K562 (cell line): ENCODE data around the gene CLSTN1.

ENCODE experiments used
- CBX5 ChIP-seq: IDR thresholded peaks from 2 replicates; pipeline ENCODE4 v1.6.1; 2014; ENCODE audit warnings: low read depth, borderline replicate concordance
- EZH2 ChIP-seq: IDR thresholded peaks from 2 replicates; pipeline ENCODE4 v1.6.1; 2012; ENCODE audit warnings: low read depth, mild to moderate bottlenecking, inconsistent platforms, low read length, borderline replicate concordance
- POLR2AphosphoS5 ChIP-seq: IDR thresholded peaks from 2 replicates; pipeline ENCODE4 v1.6.1; 2011; ENCODE audit warnings: mild to moderate bottlenecking, low read depth, low read length, moderate library complexity; ENCODE audit not compliant: control insufficient read depth, insufficient read depth
- TF ChIP-seq, protein P1 (sequence below), 3 experiments: IDR thresholded peaks in 2 of 3; conservative IDR thresholded peaks in 1 of 3; 2 replicates each; pipeline ENCODE4 v1.5.1; 2011 to 2012; ENCODE audit warnings: low read length in 3 of 3, mild to moderate bottlenecking in 3 of 3, control low read depth in 2 of 3, improper control_type of control experiment in 1 of 3, inconsistent platforms in 1 of 3, low read depth in 1 of 3, mixed read lengths in 1 of 3, moderate library complexity in 1 of 3; ENCODE audit not compliant: insufficient read depth in 2 of 3
- TF ChIP-seq, protein P2 (sequence below): sonication (generic); formaldehyde crosslinking; IDR thresholded peaks from 2 replicates; pipeline ENCODE4 v1.8.0; 2023; ENCODE audit warnings: missing genetic modification reagents, mild to moderate bottlenecking, borderline replicate concordance

DNA sequence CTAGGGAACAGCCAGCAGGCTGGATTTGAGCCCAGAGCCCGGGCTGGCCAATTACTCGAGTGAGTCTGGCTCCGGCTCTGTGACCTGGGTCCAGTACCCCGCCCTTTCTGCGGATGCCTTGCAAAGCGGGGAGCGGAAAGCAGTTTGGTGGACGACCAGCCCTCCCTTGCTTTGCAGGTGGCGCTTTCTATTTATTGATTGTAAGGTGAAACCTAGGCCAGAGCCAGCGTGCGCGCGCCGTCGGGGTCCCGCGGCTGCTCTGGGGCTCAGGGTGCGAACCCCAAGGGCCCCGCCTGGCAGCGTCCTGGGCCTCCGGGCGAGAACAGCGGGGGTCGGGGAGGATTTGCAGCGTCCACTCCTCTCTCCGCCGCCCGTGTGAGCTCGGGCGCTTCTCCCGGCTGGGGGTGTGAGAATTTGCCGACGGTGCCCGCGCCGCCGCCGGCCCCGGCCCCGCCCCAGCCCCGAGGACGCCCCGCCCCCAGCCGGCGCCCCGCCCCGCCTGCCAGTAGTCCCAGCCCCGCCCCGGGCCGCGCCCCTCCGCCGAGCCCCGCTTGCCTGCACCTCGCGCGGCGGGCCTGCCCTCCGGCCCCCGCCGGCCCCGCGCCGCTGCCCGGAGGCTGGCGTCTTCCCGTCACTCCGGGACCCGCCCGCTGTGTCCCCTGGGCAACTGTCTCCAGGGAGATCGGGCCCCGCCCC lies 134.6 kb downstream of the CLSTN1 start:
- no peak for TF ChIP-seq EZH2
- no peak for TF ChIP-seq CBX5
- no peak for TF ChIP-seq POLR2AphosphoS5
- TF ChIP-seq, protein P1, sequence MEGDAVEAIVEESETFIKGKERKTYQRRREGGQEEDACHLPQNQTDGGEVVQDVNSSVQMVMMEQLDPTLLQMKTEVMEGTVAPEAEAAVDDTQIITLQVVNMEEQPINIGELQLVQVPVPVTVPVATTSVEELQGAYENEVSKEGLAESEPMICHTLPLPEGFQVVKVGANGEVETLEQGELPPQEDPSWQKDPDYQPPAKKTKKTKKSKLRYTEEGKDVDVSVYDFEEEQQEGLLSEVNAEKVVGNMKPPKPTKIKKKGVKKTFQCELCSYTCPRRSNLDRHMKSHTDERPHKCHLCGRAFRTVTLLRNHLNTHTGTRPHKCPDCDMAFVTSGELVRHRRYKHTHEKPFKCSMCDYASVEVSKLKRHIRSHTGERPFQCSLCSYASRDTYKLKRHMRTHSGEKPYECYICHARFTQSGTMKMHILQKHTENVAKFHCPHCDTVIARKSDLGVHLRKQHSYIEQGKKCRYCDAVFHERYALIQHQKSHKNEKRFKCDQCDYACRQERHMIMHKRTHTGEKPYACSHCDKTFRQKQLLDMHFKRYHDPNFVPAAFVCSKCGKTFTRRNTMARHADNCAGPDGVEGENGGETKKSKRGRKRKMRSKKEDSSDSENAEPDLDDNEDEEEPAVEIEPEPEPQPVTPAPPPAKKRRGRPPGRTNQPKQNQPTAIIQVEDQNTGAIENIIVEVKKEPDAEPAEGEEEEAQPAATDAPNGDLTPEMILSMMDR (IDR thresholded peaks at IDR 0.05 in 2 of 3, conservative IDR thresholded peaks at IDR 0.05 in 1 of 3; ENCODE audit: insufficient read depth in 2 of 3, low read depth in 1 of 3, low read length in 3 of 3): no peak
- TF ChIP-seq, protein P2, sequence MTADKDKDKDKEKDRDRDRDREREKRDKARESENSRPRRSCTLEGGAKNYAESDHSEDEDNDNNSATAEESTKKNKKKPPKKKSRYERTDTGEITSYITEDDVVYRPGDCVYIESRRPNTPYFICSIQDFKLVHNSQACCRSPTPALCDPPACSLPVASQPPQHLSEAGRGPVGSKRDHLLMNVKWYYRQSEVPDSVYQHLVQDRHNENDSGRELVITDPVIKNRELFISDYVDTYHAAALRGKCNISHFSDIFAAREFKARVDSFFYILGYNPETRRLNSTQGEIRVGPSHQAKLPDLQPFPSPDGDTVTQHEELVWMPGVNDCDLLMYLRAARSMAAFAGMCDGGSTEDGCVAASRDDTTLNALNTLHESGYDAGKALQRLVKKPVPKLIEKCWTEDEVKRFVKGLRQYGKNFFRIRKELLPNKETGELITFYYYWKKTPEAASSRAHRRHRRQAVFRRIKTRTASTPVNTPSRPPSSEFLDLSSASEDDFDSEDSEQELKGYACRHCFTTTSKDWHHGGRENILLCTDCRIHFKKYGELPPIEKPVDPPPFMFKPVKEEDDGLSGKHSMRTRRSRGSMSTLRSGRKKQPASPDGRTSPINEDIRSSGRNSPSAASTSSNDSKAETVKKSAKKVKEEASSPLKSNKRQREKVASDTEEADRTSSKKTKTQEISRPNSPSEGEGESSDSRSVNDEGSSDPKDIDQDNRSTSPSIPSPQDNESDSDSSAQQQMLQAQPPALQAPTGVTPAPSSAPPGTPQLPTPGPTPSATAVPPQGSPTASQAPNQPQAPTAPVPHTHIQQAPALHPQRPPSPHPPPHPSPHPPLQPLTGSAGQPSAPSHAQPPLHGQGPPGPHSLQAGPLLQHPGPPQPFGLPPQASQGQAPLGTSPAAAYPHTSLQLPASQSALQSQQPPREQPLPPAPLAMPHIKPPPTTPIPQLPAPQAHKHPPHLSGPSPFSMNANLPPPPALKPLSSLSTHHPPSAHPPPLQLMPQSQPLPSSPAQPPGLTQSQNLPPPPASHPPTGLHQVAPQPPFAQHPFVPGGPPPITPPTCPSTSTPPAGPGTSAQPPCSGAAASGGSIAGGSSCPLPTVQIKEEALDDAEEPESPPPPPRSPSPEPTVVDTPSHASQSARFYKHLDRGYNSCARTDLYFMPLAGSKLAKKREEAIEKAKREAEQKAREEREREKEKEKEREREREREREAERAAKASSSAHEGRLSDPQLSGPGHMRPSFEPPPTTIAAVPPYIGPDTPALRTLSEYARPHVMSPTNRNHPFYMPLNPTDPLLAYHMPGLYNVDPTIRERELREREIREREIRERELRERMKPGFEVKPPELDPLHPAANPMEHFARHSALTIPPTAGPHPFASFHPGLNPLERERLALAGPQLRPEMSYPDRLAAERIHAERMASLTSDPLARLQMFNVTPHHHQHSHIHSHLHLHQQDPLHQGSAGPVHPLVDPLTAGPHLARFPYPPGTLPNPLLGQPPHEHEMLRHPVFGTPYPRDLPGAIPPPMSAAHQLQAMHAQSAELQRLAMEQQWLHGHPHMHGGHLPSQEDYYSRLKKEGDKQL (CRISPR knock-in tag): no peak
